ENCODE results near the gene COL8A2. TPM values are rescaled to one million over a fixed set of nuclear protein-coding genes. Genes with fewer than 3 reads are reported as not detected.

The COL8A2 gene
- total RNA-seq, 2 experiments from 2014 or later: 0.05 to 0.06 TPM

DNA sequence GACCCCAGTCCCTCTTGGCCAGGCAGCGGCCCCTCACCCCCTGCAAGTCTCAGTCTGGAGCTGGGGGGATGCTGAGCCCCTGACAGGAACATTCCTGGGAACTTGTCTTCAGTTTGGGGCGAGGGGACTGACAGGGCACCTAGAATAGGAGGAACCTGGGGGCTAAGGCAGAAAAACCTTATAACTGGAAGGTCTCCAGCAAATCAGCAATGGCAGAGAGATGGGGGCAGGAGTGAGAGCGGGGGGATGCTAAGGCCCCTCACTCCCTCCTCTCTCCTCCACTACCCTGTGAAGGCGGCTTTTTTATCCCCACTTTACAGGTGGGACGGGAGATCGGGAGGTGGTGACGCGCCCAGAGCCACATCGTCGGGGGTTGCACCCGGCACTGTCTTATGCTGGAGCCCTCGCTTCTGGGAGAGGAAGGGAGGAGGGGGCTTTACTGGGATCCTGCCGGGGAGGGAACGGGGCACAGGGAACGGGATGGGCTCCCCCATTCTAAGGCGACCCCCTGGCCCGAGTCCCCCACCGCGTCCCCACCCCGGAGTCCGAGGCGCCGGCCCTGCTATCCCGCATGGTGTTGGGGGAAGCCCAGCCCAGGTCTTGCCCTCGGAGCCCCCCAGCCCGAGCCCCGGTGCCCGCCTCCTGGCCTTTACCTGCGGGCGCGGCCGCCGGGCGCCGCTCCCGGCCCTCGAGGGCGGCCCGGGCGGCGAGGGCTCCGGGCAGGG lies 456 bp downstream of the COL8A2 start:
- H3K27ac ChIP-seq (ENCODE audit: low read depth in 1 of 2, low read length in 2 of 2): no peak overlapping the region

GRCh38 chr1:36123356-36123755 lies 1.7 kb downstream of the COL8A2 start:
- peaks cover 16% of the 10 kb centered on the region for H3K4me1 ChIP-seq (ENCODE audit: insufficient read depth, low read length)

More for the DNA sequence above, 456 bp downstream of the COL8A2 start:
- ATAC-seq (ENCODE audit: poor library complexity) (no peak), DNase-seq (no peak)
- H3K4me3 Mint-ChIP-seq: peak overlapping the region; percentile 57
- Histone ChIP-seq H3K4me1 (ENCODE audit: insufficient read depth, low read length) (peaks cover 16% of the 10 kb centered on the region), H3K4me3 (ENCODE audit: low read length) (no peak overlapping the region), H3K9me3 (ENCODE audit: control insufficient read depth in 1 of 2, insufficient read depth in 1 of 2, low read length in 2 of 2) (peaks cover 0 to 3% of the 10 kb centered on the region in 2 experiments), H3K27me3 (ENCODE audit: control insufficient read depth in 1 of 2, insufficient read depth in 2 of 2, low read length in 2 of 2) (peaks cover 19 to 24% of the 10 kb centered on the region in 2 experiments), H3K36me3 (ENCODE audit: insufficient read depth, low read length) (no peaks in the 10 kb centered on the region)
- peaks cover 27% of the 10 kb centered on the region for H3K4me1 Mint-ChIP-seq (ENCODE audit: low read depth)
- intact Hi-C loops (cut with DNase I, micrococcal nuclease): no loop called here
- ChIA-PET POLR2A (no interaction called here), CTCF (no interaction called here)
- TF ChIP-seq, protein P1, sequence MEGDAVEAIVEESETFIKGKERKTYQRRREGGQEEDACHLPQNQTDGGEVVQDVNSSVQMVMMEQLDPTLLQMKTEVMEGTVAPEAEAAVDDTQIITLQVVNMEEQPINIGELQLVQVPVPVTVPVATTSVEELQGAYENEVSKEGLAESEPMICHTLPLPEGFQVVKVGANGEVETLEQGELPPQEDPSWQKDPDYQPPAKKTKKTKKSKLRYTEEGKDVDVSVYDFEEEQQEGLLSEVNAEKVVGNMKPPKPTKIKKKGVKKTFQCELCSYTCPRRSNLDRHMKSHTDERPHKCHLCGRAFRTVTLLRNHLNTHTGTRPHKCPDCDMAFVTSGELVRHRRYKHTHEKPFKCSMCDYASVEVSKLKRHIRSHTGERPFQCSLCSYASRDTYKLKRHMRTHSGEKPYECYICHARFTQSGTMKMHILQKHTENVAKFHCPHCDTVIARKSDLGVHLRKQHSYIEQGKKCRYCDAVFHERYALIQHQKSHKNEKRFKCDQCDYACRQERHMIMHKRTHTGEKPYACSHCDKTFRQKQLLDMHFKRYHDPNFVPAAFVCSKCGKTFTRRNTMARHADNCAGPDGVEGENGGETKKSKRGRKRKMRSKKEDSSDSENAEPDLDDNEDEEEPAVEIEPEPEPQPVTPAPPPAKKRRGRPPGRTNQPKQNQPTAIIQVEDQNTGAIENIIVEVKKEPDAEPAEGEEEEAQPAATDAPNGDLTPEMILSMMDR (IDR thresholded peaks at IDR 0.05): no peak
- H3K36me3 Mint-ChIP-seq (ENCODE audit: low read depth): no peaks in the 10 kb centered on the region
- no peaks in the 10 kb centered on the region for H3K9me3 Mint-ChIP-seq
- H3K27ac Mint-ChIP-seq: no peak overlapping the region
- H3K27me3 Mint-ChIP-seq: peaks cover 48% of the 10 kb centered on the region

GRCh38 chr1:36122062-36123030 lies 2.7 kb downstream of the COL8A2 start:
- TF ChIP-seq, protein P1 (IDR thresholded peaks at IDR 0.05): no peak
- no peak overlapping the region for H3K27ac ChIP-seq (ENCODE audit: low read depth in 1 of 2, low read length in 2 of 2)
- H3K4me3 ChIP-seq (ENCODE audit: low read length): no peak overlapping the region
- no peaks in the 10 kb centered on the region for H3K36me3 Mint-ChIP-seq (ENCODE audit: low read depth)
- H3K27me3 ChIP-seq (ENCODE audit: control insufficient read depth in 1 of 2, insufficient read depth in 2 of 2, low read length in 2 of 2): peaks cover 19 to 24% of the 10 kb centered on the region in 2 experiments
- H3K4me1 Mint-ChIP-seq (ENCODE audit: low read depth): peaks cover 27% of the 10 kb centered on the region
- peaks cover 0 to 3% of the 10 kb centered on the region in 2 experiments for H3K9me3 ChIP-seq (ENCODE audit: control insufficient read depth in 1 of 2, insufficient read depth in 1 of 2, low read length in 2 of 2)
- DNase-seq (no peak), ATAC-seq (ENCODE audit: poor library complexity) (no peak)
- peaks cover 16% of the 10 kb centered on the region for H3K4me1 ChIP-seq (ENCODE audit: insufficient read depth, low read length)
- intact Hi-C loops (cut with DNase I, micrococcal nuclease): no loop called here
- ChIA-PET CTCF (no interaction called here), POLR2A (no interaction called here)
- no peak overlapping the region for H3K27ac Mint-ChIP-seq
- peaks cover 52% of the 10 kb centered on the region for H3K27me3 Mint-ChIP-seq
- no peak overlapping the region for H3K4me3 Mint-ChIP-seq
- no peaks in the 10 kb centered on the region for H3K9me3 Mint-ChIP-seq
- H3K36me3 ChIP-seq (ENCODE audit: insufficient read depth, low read length): no peaks in the 10 kb centered on the region

More at GRCh38 chr1:36123356-36123755, 1.7 kb downstream of the COL8A2 start:
- no peaks in the 10 kb centered on the region for H3K36me3 ChIP-seq (ENCODE audit: insufficient read depth, low read length)
- intact Hi-C loops (cut with DNase I, micrococcal nuclease): no loop called here
- peaks cover 0 to 3% of the 10 kb centered on the region in 2 experiments for H3K9me3 ChIP-seq (ENCODE audit: control insufficient read depth in 1 of 2, insufficient read depth in 1 of 2, low read length in 2 of 2)
- H3K4me3 Mint-ChIP-seq: peak overlapping the region; percentile 11
- ChIA-PET CTCF (no interaction called here), POLR2A (no interaction called here)
- H3K4me1 Mint-ChIP-seq (ENCODE audit: low read depth): peaks cover 27% of the 10 kb centered on the region
- no peaks in the 10 kb centered on the region for H3K36me3 Mint-ChIP-seq (ENCODE audit: low read depth)
- H3K27me3 Mint-ChIP-seq: peaks cover 52% of the 10 kb centered on the region
- no peaks in the 10 kb centered on the region for H3K9me3 Mint-ChIP-seq
- DNase-seq: peak in 3 of 14 experiments; percentile 32 to 68 (median 57)
- H3K27ac Mint-ChIP-seq: no peak overlapping the region
- TF ChIP-seq, protein P1 (IDR thresholded peaks at IDR 0.05): no peak
- H3K27ac ChIP-seq (ENCODE audit: low read depth in 1 of 2, low read length in 2 of 2): no peak overlapping the region
- peaks cover 19 to 24% of the 10 kb centered on the region in 2 experiments for H3K27me3 ChIP-seq (ENCODE audit: control insufficient read depth in 1 of 2, insufficient read depth in 2 of 2, low read length in 2 of 2)
- no peak overlapping the region for H3K4me3 ChIP-seq (ENCODE audit: low read length)
- peak; percentile 53 for ATAC-seq (ENCODE audit: poor library complexity)

All from CD4-positive, alpha-beta T cell (primary cell).